C4-2B (cell line): ENCODE data around the gene PARD3B.

Source experiments
- H3K27ac ChIP-seq: fragments of 450-650 bp; 2 replicates; pipeline ENCODE4 v1.5.1; 2017
- ZFX ChIP-seq: fragments of 450-650 bp; IDR thresholded peaks from 2 replicates; pipeline ENCODE4 v1.6.1; 2017
- TF ChIP-seq, protein P1 (sequence below): fragments of 450-650 bp; conservative IDR thresholded peaks from 2 replicates; pipeline ENCODE4 v1.5.1; 2017; ENCODE audit warnings: mild to moderate bottlenecking

Gene PARD3B

DNA sequence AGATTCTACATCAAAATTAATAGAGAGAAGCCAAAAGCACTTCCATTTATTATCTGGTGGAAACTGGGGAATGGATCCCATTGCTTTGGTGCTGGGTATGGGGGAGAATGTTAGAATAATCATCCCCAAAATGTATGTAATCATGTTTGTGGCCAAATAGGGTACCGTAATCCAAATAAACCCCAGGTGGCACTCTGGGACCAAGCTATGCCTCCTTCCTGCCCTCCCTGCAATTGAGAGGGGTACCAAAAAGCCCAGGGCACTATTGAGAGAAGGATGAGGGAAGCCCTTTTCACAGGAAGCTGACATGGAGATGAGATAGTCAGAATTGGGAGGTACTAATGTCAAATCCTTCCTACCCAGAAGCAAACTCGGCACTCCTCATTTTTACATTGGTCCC is 1051.3 kb downstream of the PARD3B start:
- TF ChIP-seq, protein P1, sequence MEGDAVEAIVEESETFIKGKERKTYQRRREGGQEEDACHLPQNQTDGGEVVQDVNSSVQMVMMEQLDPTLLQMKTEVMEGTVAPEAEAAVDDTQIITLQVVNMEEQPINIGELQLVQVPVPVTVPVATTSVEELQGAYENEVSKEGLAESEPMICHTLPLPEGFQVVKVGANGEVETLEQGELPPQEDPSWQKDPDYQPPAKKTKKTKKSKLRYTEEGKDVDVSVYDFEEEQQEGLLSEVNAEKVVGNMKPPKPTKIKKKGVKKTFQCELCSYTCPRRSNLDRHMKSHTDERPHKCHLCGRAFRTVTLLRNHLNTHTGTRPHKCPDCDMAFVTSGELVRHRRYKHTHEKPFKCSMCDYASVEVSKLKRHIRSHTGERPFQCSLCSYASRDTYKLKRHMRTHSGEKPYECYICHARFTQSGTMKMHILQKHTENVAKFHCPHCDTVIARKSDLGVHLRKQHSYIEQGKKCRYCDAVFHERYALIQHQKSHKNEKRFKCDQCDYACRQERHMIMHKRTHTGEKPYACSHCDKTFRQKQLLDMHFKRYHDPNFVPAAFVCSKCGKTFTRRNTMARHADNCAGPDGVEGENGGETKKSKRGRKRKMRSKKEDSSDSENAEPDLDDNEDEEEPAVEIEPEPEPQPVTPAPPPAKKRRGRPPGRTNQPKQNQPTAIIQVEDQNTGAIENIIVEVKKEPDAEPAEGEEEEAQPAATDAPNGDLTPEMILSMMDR, result no peak
- no peak for TF ChIP-seq ZFX
- H3K27ac ChIP-seq, result no peak overlapping the region

DNA sequence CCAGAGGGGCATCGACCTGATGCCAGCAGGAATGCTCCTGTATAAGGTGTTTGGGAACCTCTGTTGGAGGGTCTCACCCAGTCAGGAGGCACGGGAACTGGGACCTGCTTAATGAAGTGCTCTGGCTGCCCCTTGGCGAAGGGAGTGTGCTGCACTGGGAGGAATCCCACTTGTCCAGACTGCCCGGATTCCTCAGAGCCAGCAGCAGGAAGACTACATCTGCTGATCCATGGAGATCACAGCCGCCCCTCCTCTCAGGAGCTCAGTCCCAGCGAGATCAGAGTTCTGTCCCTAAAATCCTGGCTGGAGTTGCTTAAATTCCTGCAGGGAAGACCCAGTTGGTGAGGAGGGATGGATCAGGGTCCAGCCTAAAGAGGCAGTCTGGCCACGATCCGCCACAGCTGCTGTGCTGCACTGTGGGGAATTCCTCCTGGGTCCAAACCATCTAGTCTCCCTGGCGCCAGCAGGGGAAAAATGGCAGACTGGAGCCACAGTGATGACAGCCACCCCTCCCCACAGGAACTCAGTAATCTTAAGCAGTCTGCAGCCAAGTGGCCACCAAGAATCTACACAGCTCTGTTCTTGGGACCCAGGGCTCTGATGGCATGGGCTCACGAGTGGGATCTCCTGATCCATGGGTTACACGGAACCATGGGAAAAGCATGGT is 1060.5 kb downstream of the PARD3B start:
- no peak overlapping the region for H3K27ac ChIP-seq
- TF ChIP-seq ZFX, result no peak
- TF ChIP-seq, protein P1, result no peak

DNA sequence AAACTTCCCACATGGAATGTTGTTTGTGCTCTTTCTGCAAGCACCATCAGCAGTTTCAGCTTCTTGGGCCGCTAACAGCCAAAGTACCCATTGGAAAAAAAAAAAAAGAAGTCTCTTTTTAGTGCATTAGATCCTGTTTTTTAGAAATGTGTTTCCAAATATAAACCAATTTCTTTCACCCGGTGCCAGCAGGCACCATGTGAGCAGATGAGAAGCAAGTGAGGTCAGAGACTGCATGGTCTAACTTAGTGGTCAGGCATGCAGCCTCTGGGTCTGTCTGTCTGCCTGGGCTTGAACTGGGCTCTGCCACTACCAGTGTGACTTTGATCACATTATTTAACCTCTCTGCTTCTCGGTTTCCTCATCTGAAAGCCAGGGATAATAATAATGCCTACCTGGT is 1061.9 kb downstream of the PARD3B start:
- TF ChIP-seq ZFX, result no peak
- TF ChIP-seq, protein P1, result no peak

DNA sequence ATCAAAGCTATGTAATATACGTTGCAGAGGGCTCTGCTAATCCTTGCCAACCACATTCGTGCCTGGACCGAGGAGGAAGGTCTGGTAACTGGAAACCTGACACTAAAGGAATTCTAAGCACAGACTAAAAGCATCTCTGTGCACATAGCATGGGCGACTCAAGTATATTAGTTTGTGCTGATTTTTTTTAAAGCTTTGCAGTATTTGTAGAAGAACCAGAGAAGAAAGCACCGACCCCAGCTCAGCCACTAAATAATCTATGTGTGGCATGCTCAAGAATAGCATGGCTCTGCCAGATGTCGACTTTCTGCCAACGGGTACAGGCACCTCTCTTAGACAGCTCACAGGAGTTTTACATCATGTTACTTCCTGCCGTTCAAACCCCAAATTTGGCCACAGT is 1063.8 kb downstream of the PARD3B start:
- H3K27ac ChIP-seq, result no peak overlapping the region
- no peak for TF ChIP-seq ZFX
- TF ChIP-seq, protein P1, result no peak

More for the DNA sequence above, 1061.9 kb downstream of the PARD3B start:
- H3K27ac ChIP-seq, result no peak overlapping the region

DNA sequence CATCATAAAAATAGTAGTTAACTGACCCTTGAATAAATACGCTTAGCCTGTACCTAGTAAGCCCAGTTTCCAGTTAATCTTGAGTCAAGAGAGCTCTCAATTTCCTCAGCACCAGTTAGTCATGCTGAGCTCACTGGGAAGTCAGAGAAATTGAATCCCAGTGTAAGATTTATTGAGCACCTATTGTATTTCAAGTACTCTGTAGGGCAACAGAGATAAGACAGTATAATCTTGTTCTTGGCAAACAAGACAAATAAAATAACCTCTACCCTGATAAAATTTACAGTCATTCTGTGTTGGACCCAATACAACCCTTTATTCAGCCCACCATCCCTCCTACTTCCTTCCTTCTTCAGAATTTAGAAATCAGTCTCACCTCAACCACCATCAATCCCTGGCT is 1065.2 kb downstream of the PARD3B start:
- no peak overlapping the region for H3K27ac ChIP-seq
- TF ChIP-seq, protein P1, result no peak
- TF ChIP-seq ZFX, result no peak

DNA sequence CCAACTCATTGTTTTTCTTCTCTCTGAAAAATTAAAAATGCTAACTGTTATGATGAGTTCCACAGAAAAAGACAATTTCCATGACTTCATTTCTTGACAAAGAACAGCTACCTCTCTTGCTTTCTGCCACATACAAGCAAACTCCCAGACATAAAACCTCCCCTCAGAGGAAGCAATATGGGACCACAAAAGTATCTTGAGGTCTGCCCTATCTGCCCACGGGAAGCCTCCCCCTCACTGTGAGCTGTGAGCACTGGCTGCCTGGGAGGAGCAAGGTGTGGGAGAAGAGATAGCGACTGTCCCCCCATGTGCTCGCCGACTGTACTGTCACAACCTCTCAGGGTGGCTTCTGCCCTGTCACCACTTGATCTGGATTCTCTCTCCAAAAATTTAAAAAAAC is 1067.4 kb downstream of the PARD3B start:
- H3K27ac ChIP-seq, result no peak overlapping the region
- TF ChIP-seq, protein P1, result no peak
- no peak for TF ChIP-seq ZFX

DNA sequence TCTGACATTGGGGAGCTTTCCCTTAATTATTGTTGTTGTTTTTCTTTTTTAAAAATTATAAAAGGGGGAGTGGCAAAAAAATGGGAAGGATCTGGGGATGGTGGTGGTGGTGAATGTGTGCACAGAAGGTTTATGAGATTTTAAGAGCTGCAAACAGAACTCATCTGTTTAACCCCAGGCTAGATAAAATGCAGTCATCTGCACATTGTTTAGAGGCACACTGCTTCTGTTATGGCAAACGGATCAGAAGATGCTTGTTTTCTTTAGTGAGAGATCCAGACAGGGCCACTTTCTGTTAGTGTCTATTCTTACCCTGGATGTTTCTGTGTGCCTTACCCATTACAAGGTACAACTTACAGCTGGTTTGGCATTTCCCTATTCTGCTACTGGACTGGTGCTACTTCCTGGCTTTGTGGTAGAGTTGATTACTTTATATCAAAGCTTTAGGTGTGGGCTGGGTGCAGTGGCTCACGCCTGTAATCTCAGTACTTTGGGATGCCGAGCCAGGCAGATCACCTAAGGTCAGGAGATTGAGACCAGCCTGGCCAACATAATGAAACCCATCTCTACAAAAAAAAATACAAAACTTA is 1068.8 kb downstream of the PARD3B start:
- no peak for TF ChIP-seq ZFX
- TF ChIP-seq, protein P1, result no peak
- H3K27ac ChIP-seq, result no peak overlapping the region
